ENCODE data around the gene DISC1.
"Not testable (repeated sequence)": the region's sequence is repeated elsewhere in the genome, so short reads cannot be mapped to it uniquely, and the experiment has no call there.

The DISC1 gene

DNA sequence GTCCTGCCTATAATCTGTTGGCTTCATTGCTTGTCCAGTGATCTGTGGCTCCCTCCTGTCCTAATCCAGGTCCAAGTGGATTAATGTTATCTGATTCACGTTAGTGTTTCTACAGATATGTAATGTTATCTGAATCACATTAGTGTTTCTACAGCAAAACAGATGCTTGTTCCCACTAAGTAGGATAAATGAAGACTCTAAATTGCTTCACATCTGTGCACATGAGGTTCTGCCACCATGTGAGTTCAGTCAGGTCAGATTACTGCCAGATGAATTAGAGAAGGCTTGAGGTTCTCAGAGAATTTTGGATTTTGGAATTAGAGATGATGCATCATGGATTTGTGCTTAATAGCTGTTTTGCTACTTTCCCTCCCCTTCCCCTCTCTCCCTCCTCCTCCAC is 13.2 kb downstream of the DISC1 start:
- DNase-seq, result no peak

GRCh38 chr1:231641444-231641843 is 14.9 kb downstream of the DISC1 start:
- DNase-seq, result not testable (repeated sequence)

DNA sequence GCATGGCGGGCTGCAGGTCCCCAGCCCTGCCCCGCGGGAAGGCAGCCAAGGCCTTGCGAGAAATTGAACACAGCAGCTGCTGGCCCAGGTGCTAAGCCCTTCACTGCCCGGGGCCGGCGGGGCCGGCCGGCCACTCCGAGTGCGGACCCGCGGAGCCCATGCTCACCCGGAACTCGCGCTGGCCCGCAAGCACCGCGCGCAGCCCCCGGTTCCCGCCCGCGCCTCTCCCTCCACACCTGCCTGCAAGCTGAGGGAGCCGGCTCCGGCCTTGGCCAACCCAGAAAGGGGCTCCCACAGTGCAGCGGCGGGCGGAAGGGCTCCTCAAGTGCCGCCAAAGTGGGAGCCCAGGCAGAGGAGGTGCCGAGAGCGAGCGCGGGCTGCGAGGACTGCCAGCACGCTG is 15.5 kb downstream of the DISC1 start:
- not testable (repeated sequence) for DNase-seq

GRCh38 chr1:231642618-231643017 is 16.0 kb downstream of the DISC1 start:
- DNase-seq, result no peak

- no peak for DNase-seq
Measured at GRCh38 chr1:231643071-231643934, 16.7 kb downstream of the DISC1 start.

DNA sequence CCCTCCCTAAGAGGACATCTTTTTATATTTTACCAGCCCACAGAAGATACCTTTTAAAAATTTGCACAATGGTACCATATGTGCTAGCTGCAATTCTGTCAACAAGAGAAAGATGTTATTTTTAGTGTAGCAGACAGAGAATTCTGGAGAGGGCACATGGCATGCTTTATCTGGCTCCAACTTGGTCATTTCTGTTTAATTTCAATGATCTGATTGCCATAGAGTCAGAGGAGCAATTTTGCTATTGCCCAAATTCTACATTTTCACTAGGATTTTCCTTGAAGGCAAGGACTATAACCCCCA is 17.3 kb downstream of the DISC1 start:
- DNase-seq, result no peak

DNA sequence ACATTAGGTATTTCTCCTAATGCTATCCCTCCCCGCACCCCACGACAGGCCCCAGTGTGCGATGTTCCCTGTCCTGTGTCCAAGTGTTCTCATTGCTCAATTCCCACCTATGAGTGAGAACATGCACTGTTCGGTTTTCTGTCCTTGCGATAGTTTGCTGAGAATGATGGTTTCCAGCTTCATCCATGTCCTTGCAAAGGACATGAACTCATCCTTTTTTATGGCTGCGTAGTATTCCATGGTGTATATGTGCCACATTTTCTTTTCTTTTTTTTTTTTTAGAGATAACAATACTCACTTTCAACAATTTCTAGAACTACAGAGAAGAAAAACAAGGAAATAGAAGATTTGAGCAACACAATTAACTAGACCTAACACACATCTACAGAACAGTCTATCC is 19.0 kb downstream of the DISC1 start:
- DNase-seq, result not testable (repeated sequence)

DNA sequence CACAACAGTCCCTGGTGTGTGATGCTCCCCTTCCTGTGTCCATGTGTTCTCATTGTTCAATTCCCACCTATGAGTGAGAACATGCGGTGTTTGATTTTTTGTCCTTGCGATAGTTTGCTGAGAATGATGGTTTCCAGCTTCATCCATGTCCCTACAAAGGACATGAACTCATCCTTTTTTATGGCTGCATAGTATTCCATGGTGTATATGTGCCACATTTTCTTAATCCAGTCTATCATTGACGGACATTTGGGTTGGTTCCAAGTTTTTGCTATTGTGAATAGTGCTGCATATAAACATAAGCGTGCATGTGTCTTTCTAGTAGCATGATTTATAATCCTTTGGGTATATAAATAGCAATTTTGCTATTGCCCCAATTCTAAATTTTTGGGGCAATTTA is 19.6 kb downstream of the DISC1 start:
- not testable (repeated sequence) for DNase-seq

DNA sequence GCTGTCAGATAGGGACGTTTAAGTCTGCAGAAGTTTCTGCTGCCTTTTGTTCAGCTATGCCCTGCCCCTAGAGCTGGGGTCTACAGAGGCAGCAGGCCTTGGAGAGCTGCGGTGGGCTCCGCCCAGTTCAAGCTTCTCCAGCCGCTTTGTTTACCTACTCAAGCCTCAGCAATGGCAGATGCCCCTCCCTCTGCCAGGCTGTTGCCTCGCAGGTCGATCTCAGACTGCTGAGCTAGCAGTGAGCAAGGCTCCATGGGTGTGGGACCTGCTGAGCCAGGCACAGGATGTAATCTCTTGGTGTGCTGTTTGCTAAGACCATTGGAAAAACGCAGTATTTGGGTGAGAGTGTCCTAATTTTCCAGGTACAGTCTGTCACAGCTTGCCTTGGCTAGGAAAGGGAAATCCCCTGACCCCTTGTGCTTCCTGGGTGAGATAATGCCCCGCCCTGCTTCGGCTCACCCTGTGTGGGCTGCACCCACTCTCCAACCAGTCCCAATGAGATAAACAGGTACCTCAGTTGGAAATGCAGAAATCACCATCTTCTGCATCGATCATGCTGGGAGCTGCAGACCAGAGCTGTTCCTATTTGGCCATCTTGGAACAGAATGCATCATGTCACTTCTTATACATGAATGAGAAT is 25.2 kb downstream of the DISC1 start:
- not testable (repeated sequence) for DNase-seq

DNA sequence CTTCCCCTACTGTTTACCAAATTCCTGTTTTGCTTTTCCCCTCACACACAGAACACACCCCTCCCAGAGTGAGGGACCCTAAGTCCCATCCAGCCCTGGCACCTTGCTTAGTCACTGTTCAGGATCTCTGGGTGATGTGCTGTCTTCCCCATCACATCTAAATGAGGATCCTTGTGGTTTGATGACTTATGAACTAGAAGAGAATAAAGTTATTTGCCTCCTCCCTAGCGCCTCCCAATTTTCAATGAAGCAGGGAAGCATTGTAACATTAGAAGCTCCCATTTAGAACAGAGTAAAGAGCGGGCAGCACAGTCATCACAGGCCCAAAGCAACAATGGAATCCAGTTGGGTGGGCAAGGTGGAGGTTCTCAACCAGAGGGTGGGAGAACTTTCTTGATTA is 27.0 kb downstream of the DISC1 start:
- no peak for DNase-seq

DNA sequence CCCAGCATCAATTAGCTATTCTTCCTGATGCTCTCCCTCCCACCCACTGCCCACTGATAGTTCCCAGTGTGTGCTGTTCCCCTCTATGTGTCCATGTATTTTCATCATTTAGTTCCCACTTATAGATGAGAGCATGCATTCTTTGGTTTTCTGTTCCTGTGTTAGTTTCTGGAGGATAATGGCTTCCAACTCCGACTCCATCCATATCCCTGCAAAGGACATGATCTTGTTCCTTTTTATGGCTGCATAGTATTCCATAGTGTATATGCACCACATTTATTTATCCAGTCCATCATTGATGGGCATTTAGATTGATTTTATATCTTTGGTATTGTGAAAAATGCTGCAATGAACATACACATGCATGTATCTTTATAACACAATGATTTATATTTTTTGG is 30.2 kb downstream of the DISC1 start:
- no peak for DNase-seq

DNA sequence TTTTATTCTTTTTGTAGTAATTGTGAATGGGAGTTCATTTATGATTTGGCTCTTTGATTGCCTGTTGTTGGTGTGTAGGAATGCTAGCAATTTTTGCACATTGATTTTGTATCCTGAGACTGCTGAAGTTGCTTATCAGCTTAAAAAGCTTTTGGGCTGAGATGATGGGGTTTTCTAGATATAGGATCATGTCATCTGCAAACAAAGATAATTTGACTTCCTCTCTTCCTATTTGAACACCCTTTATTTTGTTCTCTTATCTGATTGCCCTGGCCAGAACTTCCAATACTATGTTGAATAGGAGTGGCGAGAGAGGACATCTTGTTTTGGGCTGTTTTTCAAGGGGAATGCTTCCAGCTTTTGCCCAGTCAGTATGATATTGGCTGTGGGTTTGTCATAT is 31.6 kb downstream of the DISC1 start:
- not testable (repeated sequence) for DNase-seq

DNA sequence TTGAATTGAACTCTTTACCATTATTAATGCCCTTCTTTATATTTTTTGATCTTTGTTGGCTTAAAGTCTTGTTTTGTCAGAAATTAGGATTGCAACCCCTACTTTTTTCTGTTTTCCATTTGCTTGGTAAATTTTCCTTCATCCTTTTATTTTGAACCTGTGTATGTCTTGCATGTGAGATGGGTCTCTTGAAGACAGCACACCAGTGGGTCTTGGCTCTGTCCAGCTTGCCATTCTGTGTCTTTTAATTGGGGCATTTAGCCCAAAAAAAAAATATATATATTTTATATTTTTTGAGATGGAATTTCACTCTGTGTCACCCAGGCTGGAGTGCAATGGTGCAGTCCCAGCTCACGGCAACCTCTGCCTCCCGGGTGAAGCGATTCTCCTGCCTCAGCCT is 33.6 kb downstream of the DISC1 start:
- DNase-seq, result no peak

GRCh38 chr1:231663211-231663792 is 36.7 kb downstream of the DISC1 start:
- no peak for DNase-seq

GRCh38 chr1:231665101-231665500 is 38.5 kb downstream of the DISC1 start:
- no peak for DNase-seq

DNA sequence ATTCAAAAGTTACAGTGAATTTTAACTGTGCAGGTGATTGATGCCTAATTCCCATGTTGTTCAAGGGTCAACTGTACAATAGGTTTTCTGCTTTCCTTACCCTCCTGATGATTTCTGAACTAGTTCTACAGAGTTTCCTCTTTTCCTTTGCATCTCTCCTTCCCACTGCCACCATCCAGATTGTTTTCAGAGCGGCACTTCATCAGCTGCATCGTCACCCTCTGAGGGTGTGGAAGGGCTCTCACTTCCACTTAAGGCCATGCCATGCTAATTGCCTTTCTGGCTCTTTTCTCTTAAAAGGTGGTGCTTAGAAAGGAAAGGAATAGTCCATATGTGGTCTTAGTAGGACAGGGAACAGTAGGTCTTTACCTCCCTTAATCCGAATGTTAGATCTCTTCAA is 39.1 kb downstream of the DISC1 start:
- no peak for DNase-seq

GRCh38 chr1:231666220-231666936 is 39.8 kb downstream of the DISC1 start:
- DNase-seq, result no peak

- DNase-seq, result no peak
Measured at GRCh38 chr1:231666937-231667608, 40.5 kb downstream of the DISC1 start.

DNA sequence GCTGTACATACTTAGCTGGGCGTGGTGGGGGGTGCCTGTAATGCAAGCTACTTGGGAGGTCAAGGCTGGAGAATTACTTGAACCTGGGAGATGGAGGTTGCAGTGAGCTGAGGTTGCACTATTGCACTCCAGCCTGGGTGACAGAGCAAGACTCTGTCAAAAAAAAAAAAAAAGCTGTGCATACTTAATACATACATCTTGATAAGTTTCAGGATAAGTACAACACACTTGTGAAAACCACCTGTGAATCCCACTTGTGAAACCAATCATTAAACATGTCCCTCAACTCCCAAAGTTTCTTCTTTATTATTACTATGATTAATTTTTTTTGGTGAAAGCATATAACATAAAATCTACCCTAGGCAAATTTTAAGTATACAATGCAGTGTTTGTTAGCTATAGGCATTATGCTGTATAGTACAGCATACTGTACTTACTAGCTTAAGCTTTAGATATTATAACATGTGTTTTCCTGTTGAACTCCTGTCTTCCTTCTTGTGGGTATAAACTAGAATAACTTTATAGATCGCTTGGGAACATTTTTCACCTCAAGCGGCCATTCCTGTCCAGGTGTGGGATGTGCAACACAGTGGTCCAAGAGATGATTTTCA is 41.4 kb downstream of the DISC1 start:
- no peak for DNase-seq

DNA sequence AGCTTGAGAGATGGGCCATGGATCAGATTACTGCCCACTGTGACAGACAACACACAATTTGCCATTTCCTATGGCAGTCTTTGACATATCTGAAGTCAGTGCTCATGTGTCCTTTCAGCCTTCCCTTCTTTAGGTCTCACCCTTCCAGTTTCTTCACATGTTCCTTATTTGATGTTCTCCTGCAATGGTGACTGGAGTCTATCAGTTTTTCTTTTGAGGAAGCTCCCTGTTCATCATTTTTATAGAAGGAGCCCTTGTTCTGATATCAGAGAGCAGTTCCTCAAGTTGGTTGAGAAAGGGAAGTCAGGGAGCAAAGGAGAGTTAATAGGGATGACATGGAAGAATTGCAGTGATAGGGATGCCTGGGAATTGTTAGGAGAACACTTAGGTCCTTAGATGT is 42.2 kb downstream of the DISC1 start:
- DNase-seq, result no peak

DNA sequence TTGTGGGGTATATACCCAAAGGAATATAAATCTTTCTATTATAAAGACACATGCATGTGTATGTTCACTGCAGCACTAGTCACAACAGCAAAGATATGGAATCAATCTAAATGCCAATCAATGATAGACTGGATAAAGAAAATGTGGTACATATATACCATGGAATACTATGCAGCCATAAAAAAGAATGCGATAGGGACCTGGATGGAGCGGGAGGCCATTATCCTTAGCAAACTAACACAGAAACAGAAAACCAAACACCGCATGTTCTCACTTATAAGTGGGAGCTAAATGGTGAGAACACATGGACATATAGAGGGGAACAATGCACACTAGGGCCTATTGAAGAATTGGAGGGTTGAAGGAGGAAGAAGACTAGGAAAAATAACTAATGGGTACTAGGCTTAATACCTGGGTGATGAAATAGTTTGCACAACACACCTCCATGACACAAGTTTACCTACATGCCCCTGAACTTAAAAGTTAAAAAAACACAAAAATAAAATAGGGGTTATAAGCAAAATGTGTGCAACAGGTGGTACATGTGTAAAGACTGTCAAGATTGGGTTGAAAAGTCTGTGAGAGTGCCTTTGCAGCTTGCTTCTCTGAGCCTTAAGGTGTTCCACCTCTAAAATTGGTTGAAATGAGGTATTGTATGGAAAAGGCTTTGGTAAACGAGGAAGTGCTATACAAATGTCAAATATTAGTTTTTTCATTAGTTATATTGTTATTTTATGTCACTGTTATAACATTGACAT is 43.5 kb downstream of the DISC1 start:
- not testable (repeated sequence) for DNase-seq

DNA sequence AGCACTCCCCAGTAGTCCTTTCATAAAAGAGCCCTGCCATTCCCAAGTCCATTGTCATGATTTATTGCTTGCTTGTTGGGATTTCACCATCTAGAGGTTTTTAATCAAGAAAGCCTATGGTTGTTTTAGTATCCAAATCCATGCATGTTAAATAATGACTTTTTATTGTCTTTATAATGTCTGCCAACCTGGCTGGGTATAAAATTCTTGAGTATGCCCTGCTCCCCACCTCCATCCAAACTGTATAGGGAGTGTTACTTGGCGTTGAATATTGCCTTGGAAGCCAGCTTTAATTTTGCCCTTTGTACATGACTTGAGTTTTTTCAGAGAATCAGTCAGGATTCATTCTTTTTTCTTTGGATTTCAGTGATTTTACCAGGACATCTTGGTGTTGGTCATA is 44.2 kb downstream of the DISC1 start:
- DNase-seq, result no peak

All from NCI-H2081 treated with DMSO at 0.1 percent for 48 hours (cell line).